ENCODE data around the gene NAGA. TPM values are rescaled to one million over a fixed set of nuclear protein-coding genes. Genes with fewer than 3 reads are reported as not detected.

Gene NAGA
- 37.0 and 52.3 TPM in 2 replicates for total RNA-seq

DNA sequence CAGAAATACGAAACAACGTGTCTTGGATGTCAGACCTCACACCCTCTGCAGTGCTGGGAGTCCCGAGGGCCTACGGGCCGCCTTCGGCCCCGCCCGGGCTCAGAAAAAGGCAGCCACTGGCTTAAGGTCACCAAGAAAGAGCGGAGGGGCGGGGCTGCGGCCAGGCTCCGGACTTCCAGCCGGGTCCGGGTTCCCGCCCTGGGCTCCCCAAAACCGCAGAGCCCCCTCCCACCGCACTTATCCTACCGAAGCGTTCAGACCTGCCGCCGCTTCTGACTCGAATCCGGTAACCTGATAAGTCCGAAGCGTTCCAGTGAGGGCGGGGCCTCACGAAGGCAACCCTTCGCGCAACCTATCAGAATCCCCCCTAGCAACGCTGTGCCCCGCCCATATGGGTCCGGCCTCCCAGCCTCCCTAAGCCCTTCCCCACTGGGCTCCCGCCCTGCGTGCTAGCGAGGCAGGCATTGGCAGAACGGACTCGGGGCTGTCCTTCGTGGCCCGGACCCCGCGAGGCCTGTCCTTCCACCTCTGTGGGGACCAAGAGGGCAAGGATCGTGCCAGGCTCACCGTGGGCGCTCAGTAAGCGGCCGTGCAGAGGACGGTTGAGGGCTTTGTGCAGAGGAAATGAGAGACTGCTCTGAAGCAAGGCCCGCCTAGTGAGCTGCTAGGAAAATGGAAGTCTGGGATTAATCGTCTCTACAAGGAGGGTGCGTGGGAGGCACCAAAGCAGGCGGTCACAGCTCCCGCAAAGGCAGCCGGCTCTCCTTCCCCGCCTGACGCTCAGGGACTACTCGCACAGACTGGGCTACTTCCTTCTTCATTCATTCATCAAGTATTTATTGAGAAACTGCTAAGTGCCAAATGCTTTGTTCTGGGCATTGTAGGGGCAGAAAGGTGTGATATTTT, at the start of gene NAGA:
TSS of gene NAGA (minus strand) at position 296 of the 906 bp plus-strand sequence. CDS start 515 bp downstream, outside the sequence.

DNA sequence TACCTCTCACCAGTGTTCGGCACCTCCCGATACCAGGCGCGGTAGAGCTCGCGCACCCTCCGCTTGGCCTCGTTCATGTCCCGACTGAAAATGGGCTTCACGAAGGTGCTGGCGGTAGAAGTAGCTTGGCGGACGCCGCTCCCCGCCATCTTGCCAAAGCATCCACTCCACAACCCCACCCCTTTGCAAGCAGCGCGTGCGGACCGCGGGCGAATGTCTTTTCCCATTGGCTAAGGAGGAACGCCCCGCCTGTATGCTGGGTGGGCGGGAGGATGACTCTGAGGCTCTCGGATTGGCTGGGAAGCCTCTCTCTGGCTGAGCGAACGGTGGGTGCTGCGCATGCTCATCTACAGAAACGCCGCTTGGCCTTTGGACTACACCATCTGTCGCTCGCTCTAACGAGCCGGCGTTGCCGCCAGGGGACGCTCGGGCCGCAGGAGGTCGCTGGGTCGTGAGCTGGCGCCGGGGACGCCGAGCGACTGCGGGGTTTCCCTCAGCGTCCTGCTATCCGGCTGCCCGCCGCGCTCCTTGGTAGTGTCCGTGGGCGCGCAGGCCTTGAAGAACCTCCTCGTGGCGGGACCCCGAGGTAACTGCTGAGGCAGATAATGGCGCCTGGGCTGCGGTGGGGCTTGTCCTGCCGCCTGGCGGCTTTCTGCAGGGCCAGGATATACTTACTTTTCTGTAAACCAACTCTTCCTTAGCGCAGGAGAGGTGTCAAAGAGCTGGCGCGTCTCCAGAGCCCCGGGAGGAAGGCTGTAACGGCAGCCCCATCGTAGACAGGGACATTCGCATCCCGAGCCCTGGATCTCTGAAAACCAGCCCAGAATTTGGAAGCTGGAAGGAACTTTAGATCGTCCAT, 20.2 kb upstream of the NAGA start, which contains the start of gene NDUFA6:
TSS of gene NDUFA6 (minus strand) at position 177 of the 859 bp plus-strand sequence. CDS start at position 149, 28 bp downstream.

DNA sequence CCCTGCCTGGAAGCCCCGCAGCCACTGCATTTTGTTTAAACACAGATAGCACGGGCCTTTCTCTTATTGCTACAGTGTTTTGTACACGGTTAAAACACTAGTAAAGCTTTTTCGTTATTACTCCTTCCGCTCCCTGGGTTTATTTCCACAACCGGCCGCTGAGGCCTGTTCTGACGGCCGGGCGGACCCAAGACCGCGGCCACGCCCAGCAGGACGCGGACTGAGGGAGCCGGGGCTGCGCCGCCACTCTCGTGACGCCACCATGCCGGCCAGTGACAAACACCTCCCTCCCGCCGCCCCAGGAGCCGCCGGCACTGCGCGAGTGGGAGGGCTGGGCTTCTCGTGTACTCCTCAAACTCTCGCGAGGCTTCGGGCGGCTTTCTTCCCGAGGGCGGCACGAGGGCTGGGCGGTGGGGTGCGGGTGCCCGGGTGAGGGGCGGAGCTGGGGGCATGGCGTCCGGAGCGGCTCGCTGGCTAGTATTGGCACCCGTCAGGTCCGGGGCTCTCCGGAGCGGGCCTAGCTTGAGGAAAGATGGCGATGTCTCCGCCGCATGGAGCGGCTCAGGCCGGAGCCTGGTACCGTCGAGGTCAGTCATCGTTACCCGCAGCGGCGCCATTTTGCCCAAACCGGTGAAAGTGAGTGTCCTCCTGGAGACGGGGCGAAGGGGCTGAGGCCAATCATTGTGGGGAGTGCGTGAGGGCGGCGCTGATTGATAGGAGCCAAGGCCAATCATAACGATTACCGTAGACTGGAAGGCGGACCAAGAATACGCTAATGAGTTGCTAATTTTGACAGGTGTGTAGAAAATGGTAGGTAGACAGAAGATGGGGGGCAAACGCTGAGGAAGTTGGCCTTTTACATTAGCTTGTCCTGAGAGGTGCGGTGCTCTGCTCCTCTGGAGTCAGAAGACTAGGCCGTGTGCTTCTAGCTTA, 9.0 kb upstream of the NAGA start, which contains the start of gene SMDT1:
TSS of gene SMDT1 (plus strand) at position 382 of the 933 bp plus-strand sequence. CDS start at position 451, 69 bp downstream.

DNA sequence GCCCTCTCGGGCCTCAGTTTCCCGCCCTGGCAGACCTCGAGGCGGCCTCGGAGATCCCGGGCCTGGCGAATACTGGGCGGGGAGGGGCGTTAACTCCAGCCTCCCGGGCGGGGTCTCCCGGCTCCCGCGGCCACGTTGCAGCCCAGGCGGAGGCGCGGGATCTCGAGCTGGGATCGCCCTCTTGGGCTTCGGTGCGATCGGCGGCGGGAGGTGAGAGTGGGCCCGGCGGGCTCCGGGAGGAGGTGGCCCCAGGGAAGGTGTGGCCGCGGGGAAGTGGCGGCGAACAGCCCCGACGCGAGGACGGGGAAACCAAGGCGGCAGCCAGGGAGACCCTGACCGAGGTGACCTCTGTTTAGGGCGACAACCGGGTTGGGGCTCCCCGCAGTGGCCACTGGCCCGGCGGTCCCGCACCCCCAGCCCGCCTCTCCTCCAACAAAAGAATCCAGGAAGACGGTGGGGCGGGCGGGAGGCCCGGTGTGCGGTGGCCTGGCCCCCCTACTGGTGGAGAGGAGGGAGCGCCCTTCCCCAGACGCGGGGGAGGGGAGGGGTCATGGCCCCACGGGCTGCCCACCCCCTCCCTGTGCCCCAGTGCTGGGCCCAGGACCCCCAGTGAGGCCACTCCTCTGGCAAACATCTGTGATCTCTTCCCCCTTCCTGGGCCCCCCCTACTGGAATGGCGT, 3.7 kb upstream of the NAGA start, which contains the start of gene PHETA2:
TSS of gene PHETA2 (plus strand) at position 117 of the 680 bp plus-strand sequence. CDS start 3,046 bp downstream, outside the sequence.

Small RNA genes within 50 kb of the gene (small RNA-seq; reads per million reads assigned to genes)
- not detected for gene SNORD13P1

Other genes with a start within 250 kb of the NAGA start
- 83.4 and 113 TPM in 2 replicates for gene SREBF2, start 237.7 kb downstream of the NAGA start, total RNA-seq
- not detected in 2 replicates for gene SHISA8, start 155.7 kb downstream of the NAGA start, total RNA-seq
- 0.13 and 0.14 TPM in 2 replicates for gene TNFRSF13C, start 144.0 kb downstream of the NAGA start, total RNA-seq
- 19.7 and 26.7 TPM in 2 replicates for gene CENPM, start 123.7 kb downstream of the NAGA start, total RNA-seq
- 0.07 and 0.13 TPM in 2 replicates for gene SEPTIN3, start 101.4 kb downstream of the NAGA start, total RNA-seq
- 0.22 TPM in 1 of 2 replicates, not detected in the other for gene WBP2NL, start 72.0 kb downstream of the NAGA start, total RNA-seq
- gene PHETA2, start 3.4 kb upstream of the NAGA start, total RNA-seq: 8.6 and 11.2 TPM in 2 replicates
- gene SMDT1, start 8.9 kb upstream of the NAGA start, total RNA-seq: 7.0 and 11.7 TPM in 2 replicates
- gene NDUFA6, start 20.0 kb upstream of the NAGA start, total RNA-seq: 39.6 and 70.7 TPM in 2 replicates
- gene CYP2D6, start 60.0 kb upstream of the NAGA start, total RNA-seq: 0.13 and 0.22 TPM in 2 replicates
- 28.2 and 43.4 TPM in 2 replicates for gene TCF20, start 199.8 kb upstream of the NAGA start, total RNA-seq